ENCODE results near the gene FTSJ1.
"Not testable (repeated sequence)": the region's sequence is repeated elsewhere in the genome, so short reads cannot be mapped to it uniquely, and the experiment has no call there.

The FTSJ1 gene

GRCh38 chrX:48493890-48494364 is 17.9 kb downstream of the FTSJ1 start:
- no peak for DNase-seq (ENCODE audit: low read depth in 1 of 2, low spot score in 1 of 2)

- DNase-seq (ENCODE audit: low read depth in 1 of 2, low spot score in 1 of 2), result no peak
Measured at GRCh38 chrX:48496660-48497059, 20.7 kb downstream of the FTSJ1 start.

- no peak for DNase-seq (ENCODE audit: low read depth in 1 of 2, low spot score in 1 of 2)
Measured at GRCh38 chrX:48497871-48498270, 21.9 kb downstream of the FTSJ1 start.

- DNase-seq (ENCODE audit: low read depth in 1 of 2, low spot score in 1 of 2), result no peak
Measured at GRCh38 chrX:48498374-48498809, 22.4 kb downstream of the FTSJ1 start.

- DNase-seq (ENCODE audit: low read depth in 1 of 2, low spot score in 1 of 2), result no peak
Measured at GRCh38 chrX:48504261-48504660, 28.3 kb downstream of the FTSJ1 start.

GRCh38 chrX:48505481-48505880 is 29.5 kb downstream of the FTSJ1 start:
- DNase-seq (ENCODE audit: low read depth in 1 of 2, low spot score in 1 of 2), result no peak

- no peak for DNase-seq (ENCODE audit: low read depth in 1 of 2, low spot score in 1 of 2)
Measured at GRCh38 chrX:48507246-48507645, 31.2 kb downstream of the FTSJ1 start.

GRCh38 chrX:48508400-48509244 is 32.6 kb downstream of the FTSJ1 start, which contains the start of gene PORCN:
Gene PORCN, plus strand, starts transcription at chrX:48508992. Its CDS starts 829 bp downstream, at chrX:48509821.
- DNase-seq (ENCODE audit: low read depth in 1 of 2, low spot score in 1 of 2), result peak; percentile 49 to 64

GRCh38 chrX:48509245-48509590 is 33.2 kb downstream of the FTSJ1 start:
- DNase-seq (ENCODE audit: low read depth in 1 of 2, low spot score in 1 of 2), result no peak

GRCh38 chrX:48509619-48510018 is 33.6 kb downstream of the FTSJ1 start:
- DNase-seq (ENCODE audit: low read depth in 1 of 2, low spot score in 1 of 2), result no peak

GRCh38 chrX:48511560-48511959 is 35.6 kb downstream of the FTSJ1 start:
- no peak for DNase-seq (ENCODE audit: low read depth in 1 of 2, low spot score in 1 of 2)

GRCh38 chrX:48512371-48512935 is 36.5 kb downstream of the FTSJ1 start:
- no peak for DNase-seq (ENCODE audit: low read depth in 1 of 2, low spot score in 1 of 2)

- DNase-seq (ENCODE audit: low read depth in 1 of 2, low spot score in 1 of 2), result no peak
Measured at GRCh38 chrX:48513670-48514069, 37.7 kb downstream of the FTSJ1 start.

GRCh38 chrX:48514126-48514806 is 38.3 kb downstream of the FTSJ1 start:
- DNase-seq (ENCODE audit: low read depth in 1 of 2, low spot score in 1 of 2), result no peak

GRCh38 chrX:48514868-48515460 is 39.0 kb downstream of the FTSJ1 start:
- DNase-seq (ENCODE audit: low read depth in 1 of 2, low spot score in 1 of 2), result no peak

- no peak for DNase-seq (ENCODE audit: low read depth in 1 of 2, low spot score in 1 of 2)
Measured at GRCh38 chrX:48515842-48516241, 39.8 kb downstream of the FTSJ1 start.

- DNase-seq (ENCODE audit: low read depth in 1 of 2, low spot score in 1 of 2), result no peak
Measured at GRCh38 chrX:48516285-48516684, 40.3 kb downstream of the FTSJ1 start.

GRCh38 chrX:48516987-48517386 is 41.0 kb downstream of the FTSJ1 start:
- DNase-seq (ENCODE audit: low read depth in 1 of 2, low spot score in 1 of 2), result no peak

- not testable (repeated sequence) for DNase-seq (ENCODE audit: low read depth in 1 of 2, low spot score in 1 of 2)
Measured at GRCh38 chrX:48519481-48519880, 43.5 kb downstream of the FTSJ1 start.

GRCh38 chrX:48520455-48520854 is 44.5 kb downstream of the FTSJ1 start:
- DNase-seq (ENCODE audit: low read depth in 1 of 2, low spot score in 1 of 2), result no peak

GRCh38 chrX:48520976-48521352 is 45.0 kb downstream of the FTSJ1 start:
- no peak for DNase-seq (ENCODE audit: low read depth in 1 of 2, low spot score in 1 of 2)
